DND-41 (cell line): ENCODE measurements around the gene MAP2.

ENCODE experiments used
- ATAC-seq: fragments of 200-7000 bp; cut with Tn5 transposase; 3 replicates; pipeline ENCODE4 v1.9.1; 2021; ENCODE audit warnings: low read depth; ENCODE audit not compliant: insufficient read depth
- DNase-seq: peaks from one replicate; pipeline ENCODE4 v3.0.0-alpha.2; 2020
- H2AFZ ChIP-seq: 2 replicates; pipeline ENCODE4 v1.6.0; 2012; ENCODE audit warnings: low read depth, low read length
- H3K27ac ChIP-seq: 2 replicates; pipeline ENCODE4 v1.5.1; 2012; ENCODE audit warnings: low read length, inconsistent platforms
- H3K27me3 ChIP-seq: fragments of 200-600 bp; sonication (generic); 2 replicates; pipeline ENCODE4 v1.6.0; 2012; ENCODE audit warnings: low read length, mild to moderate bottlenecking, inconsistent platforms; ENCODE audit not compliant: insufficient read depth, poor library complexity
- H3K36me3 ChIP-seq: 2 replicates; pipeline ENCODE4 v1.5.1; 2012; ENCODE audit warnings: low read length, inconsistent platforms; ENCODE audit not compliant: insufficient read depth
- H3K4me1 ChIP-seq: 2 replicates; pipeline ENCODE4 v1.5.1; 2012; ENCODE audit warnings: mild to moderate bottlenecking, low read length; ENCODE audit not compliant: insufficient read depth
- H3K4me2 ChIP-seq: 2 replicates; pipeline ENCODE4 v1.6.0; 2012; ENCODE audit warnings: mild to moderate bottlenecking, moderate library complexity, low read length, inconsistent platforms; ENCODE audit not compliant: insufficient read depth
- H3K4me3 ChIP-seq, 2 experiments: fragments of 200-600 bp in 1 of 2; shearing (Covaris generic) in 1 of 2; 2 replicates each; pipeline ENCODE4 v1.5.1; 2012 to 2016; ENCODE audit warnings: inconsistent platforms in 2 of 2, low read length in 2 of 2, mild to moderate bottlenecking in 2 of 2, low read depth in 1 of 2, moderate library complexity in 1 of 2
- H3K79me2 ChIP-seq: 2 replicates; pipeline ENCODE4 v1.6.0; 2012; ENCODE audit warnings: low read length, inconsistent platforms; ENCODE audit not compliant: insufficient read depth
- H3K9ac ChIP-seq: 2 replicates; pipeline ENCODE4 v1.6.0; 2012; ENCODE audit warnings: low read depth, mild to moderate bottlenecking, inconsistent platforms, low read length, moderate library complexity
- H3K9me3 ChIP-seq: 2 replicates; pipeline ENCODE4 v1.5.1; 2012; ENCODE audit warnings: low read length, moderate library complexity, mild to moderate bottlenecking, inconsistent platforms; ENCODE audit not compliant: insufficient read depth, severe bottlenecking
- H4K20me1 ChIP-seq: 2 replicates; pipeline ENCODE4 v1.6.0; 2012; ENCODE audit warnings: low read length; ENCODE audit not compliant: insufficient read depth
- CTCF ChIP-seq: IDR thresholded peaks from 2 replicates; pipeline ENCODE4 v1.5.1; 2012; ENCODE audit warnings: borderline replicate concordance, low read length, moderate library complexity, mild to moderate bottlenecking; ENCODE audit not compliant: poor library complexity, severe bottlenecking; ENCODE audit errors: extremely low read depth
- EZH2 ChIP-seq: IDR thresholded peaks from 3 replicates; pipeline ENCODE4 v1.6.1; 2012; ENCODE audit warnings: borderline replicate concordance, low read depth, mild to moderate bottlenecking, moderate library complexity, low read length, inconsistent platforms; ENCODE audit not compliant: severe bottlenecking

MAP2 gene

GRCh38 chr2:209766613-209767012 is 342.8 kb downstream of the MAP2 start:
- Histone ChIP-seq H3K27me3 (no peaks in the 10 kb centered on the region), H3K4me3 (no peak overlapping the region), H4K20me1 (no peaks in the 10 kb centered on the region), H3K4me1 (no peaks in the 10 kb centered on the region), H3K36me3 (no peaks in the 10 kb centered on the region), H3K9ac (no peak overlapping the region), H3K9me3 (no peaks in the 10 kb centered on the region), H3K79me2 (no peaks in the 10 kb centered on the region), H3K4me2 (no peak overlapping the region), H2AFZ (no peak overlapping the region), H3K27ac (no peak overlapping the region)
- TF ChIP-seq EZH2 (no peak), CTCF (no peak)
- no peak for DNase-seq
- ATAC-seq = no peak

GRCh38 chr2:209767316-209767715 is 343.5 kb downstream of the MAP2 start:
- Histone ChIP-seq H3K27me3 (no peaks in the 10 kb centered on the region), H4K20me1 (no peaks in the 10 kb centered on the region), H3K79me2 (no peaks in the 10 kb centered on the region), H3K4me1 (no peaks in the 10 kb centered on the region), H2AFZ (no peak overlapping the region), H3K4me2 (no peak overlapping the region), H3K9ac (no peak overlapping the region), H3K9me3 (no peaks in the 10 kb centered on the region), H3K36me3 (no peaks in the 10 kb centered on the region), H3K4me3 (no peak overlapping the region), H3K27ac (no peak overlapping the region)
- ATAC-seq (no peak), DNase-seq (no peak)
- TF ChIP-seq EZH2 (no peak), CTCF (no peak)

- ATAC-seq (no peak), DNase-seq (no peak)
- no peaks in the 10 kb centered on the region for H3K27me3 ChIP-seq
- no peak overlapping the region for H3K9ac ChIP-seq
- no peak overlapping the region for H3K27ac ChIP-seq
- no peak overlapping the region for H3K4me2 ChIP-seq
- no peaks in the 10 kb centered on the region for H4K20me1 ChIP-seq
- no peaks in the 10 kb centered on the region for H3K36me3 ChIP-seq
- H3K4me3 ChIP-seq = no peak overlapping the region
- TF ChIP-seq EZH2 = no peak
- no peak for TF ChIP-seq CTCF
- H3K4me1 ChIP-seq = no peaks in the 10 kb centered on the region
- no peaks in the 10 kb centered on the region for H3K79me2 ChIP-seq
- H2AFZ ChIP-seq = no peak overlapping the region
- H3K9me3 ChIP-seq = no peaks in the 10 kb centered on the region
Measured at GRCh38 chr2:209768557-209768956, 344.7 kb downstream of the MAP2 start.
